HCT116 (cell line): Measurements from ENCODE around the gene ZFHX3.

Experiments
- CBX3 ChIP-seq: IDR thresholded peaks from 2 replicates; pipeline ENCODE4 v1.6.1; 2012; ENCODE audit warnings: low read depth
- CEBPB ChIP-seq: IDR thresholded peaks from 2 replicates; pipeline ENCODE4 v1.6.1; 2012; ENCODE audit warnings: low read depth
- EZH2 ChIP-seq: fragments of 200-600 bp; sonication (generic); IDR thresholded peaks from 2 replicates; pipeline ENCODE4 v1.6.1; 2017; ENCODE audit warnings: antibody characterized with exemption, mixed run types
- EZH2phosphoT487 ChIP-seq: fragments of 200-600 bp; IDR thresholded peaks from 2 replicates; pipeline ENCODE4 v1.6.1; 2018; ENCODE audit warnings: antibody characterized with exemption, borderline replicate concordance
- JUND ChIP-seq: IDR thresholded peaks from 2 replicates; pipeline ENCODE4 v1.6.1; 2012
- POLR2A ChIP-seq: IDR thresholded peaks from 2 replicates; pipeline ENCODE4 v1.7.0; 2011; ENCODE audit warnings: borderline replicate concordance; ENCODE audit not compliant: insufficient read depth, insufficient read length; ENCODE audit errors: extremely low read depth
- POLR2AphosphoS5 ChIP-seq: IDR thresholded peaks from 2 replicates; pipeline ENCODE4 v1.6.1; 2011; ENCODE audit warnings: mild to moderate bottlenecking, low read depth, low read length, moderate library complexity
- TCF7L2 ChIP-seq: IDR thresholded peaks from 2 replicates; pipeline ENCODE4 v1.7.0; 2011; ENCODE audit warnings: borderline replicate concordance, inconsistent platforms; ENCODE audit not compliant: insufficient read depth, insufficient read length; ENCODE audit errors: extremely low read depth
- YY1 ChIP-seq: IDR thresholded peaks from 2 replicates; pipeline ENCODE4 v1.6.1; 2011; ENCODE audit warnings: low read length, low read depth, moderate library complexity, mild to moderate bottlenecking; ENCODE audit not compliant: insufficient replicate concordance; ENCODE audit errors: extremely low read depth
- ZFX ChIP-seq: fragments of 450-650 bp; IDR thresholded peaks from 2 replicates; pipeline ENCODE4 v1.6.1; 2017
- TF ChIP-seq, protein P1 (sequence below), 3 experiments: fragments of 200-600 bp in 1 of 3; sonication (generic) in 1 of 3; IDR thresholded peaks in 2 of 3; conservative IDR thresholded peaks in 1 of 3; 2 replicates each; pipeline ENCODE4 v1.5.1; 2012 to 2017; ENCODE audit warnings: low read depth in 2 of 3, low read length in 2 of 3, antibody characterized with exemption in 1 of 3, borderline replicate concordance in 1 of 3, control low read depth in 1 of 3, mild to moderate bottlenecking in 1 of 3, mixed read lengths in 1 of 3, mixed run types in 1 of 3, moderate library complexity in 1 of 3; ENCODE audit not compliant: insufficient read depth in 1 of 3

DNA sequence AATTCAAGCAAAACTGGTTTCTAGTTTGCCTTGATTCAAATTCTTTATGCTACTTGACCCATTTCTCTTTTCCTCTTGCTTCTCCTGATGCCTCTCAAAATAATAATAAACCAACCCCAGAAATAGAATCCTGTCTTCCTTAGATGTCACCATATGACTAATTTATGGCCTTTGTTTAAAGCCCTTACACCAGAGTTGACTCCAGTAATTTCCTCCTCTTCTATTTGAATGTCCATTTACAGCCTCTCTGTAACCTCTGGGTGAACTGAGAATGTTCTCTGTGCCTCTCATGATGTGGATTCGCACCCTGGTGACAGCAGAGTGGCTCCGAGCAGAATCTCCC lies 31.5 kb downstream of the ZFHX3 start:
- no peak for TF ChIP-seq EZH2phosphoT487
- TF ChIP-seq, protein P1, sequence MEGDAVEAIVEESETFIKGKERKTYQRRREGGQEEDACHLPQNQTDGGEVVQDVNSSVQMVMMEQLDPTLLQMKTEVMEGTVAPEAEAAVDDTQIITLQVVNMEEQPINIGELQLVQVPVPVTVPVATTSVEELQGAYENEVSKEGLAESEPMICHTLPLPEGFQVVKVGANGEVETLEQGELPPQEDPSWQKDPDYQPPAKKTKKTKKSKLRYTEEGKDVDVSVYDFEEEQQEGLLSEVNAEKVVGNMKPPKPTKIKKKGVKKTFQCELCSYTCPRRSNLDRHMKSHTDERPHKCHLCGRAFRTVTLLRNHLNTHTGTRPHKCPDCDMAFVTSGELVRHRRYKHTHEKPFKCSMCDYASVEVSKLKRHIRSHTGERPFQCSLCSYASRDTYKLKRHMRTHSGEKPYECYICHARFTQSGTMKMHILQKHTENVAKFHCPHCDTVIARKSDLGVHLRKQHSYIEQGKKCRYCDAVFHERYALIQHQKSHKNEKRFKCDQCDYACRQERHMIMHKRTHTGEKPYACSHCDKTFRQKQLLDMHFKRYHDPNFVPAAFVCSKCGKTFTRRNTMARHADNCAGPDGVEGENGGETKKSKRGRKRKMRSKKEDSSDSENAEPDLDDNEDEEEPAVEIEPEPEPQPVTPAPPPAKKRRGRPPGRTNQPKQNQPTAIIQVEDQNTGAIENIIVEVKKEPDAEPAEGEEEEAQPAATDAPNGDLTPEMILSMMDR (IDR thresholded peaks at IDR 0.05 in 2 of 3, conservative IDR thresholded peaks at IDR 0.05 in 1 of 3; ENCODE audit: borderline replicate concordance in 1 of 3, insufficient read depth in 1 of 3, low read depth in 2 of 3, low read length in 2 of 3), result no peak
- no peak for TF ChIP-seq TCF7L2
- no peak for TF ChIP-seq POLR2AphosphoS5
- TF ChIP-seq CBX3, result 0 out of 2 replicates have a peak, but pooled peaks have one; percentile 21
- TF ChIP-seq YY1, result no peak
- TF ChIP-seq POLR2A, result no peak
- TF ChIP-seq ZFX, result no peak
- TF ChIP-seq EZH2, result no peak
- peak; percentile 65; the same call in 1 of the 2 replicates for TF ChIP-seq CEBPB
- TF ChIP-seq JUND, result peak; percentile 45; the same call in 1 of the 2 replicates
